Activated CD8-positive, alpha-beta memory T cell treated with anti-CD3 and anti-CD28 coated beads, Interleukin-2, amount 10 ng/mL, durations not matched to agents 7 days and 5 days (primary cell): ENCODE data around the gene ZC3H13. TPM values are rescaled to one million over a fixed set of nuclear protein-coding genes. Genes with fewer than 3 reads are reported as not detected.
A peak's percentile ranks its signal among the peaks of the same experiment; 100 is the strongest.

Experiments used
- ATAC-seq: fragments of 150-1000 bp; cut with Tn5 transposase; one replicate; pipeline ENCODE4 v1.10.0; 2021; ENCODE audit warnings: moderate library complexity
- CTCF ChIA-PET: fragments of 350-600 bp; sonication (Branson Sonifier 250); formaldehyde crosslinking; loops from one replicate; lab custom pipeline; 2021; ENCODE audit warnings: antibody characterized with exemption; lab: Charles Lee
- DNase-seq: peaks from one replicate; pipeline ENCODE4 v3.0.0-alpha.2; 2020
- H3K27ac Mint-ChIP-seq: one replicate; pipeline ENCODE4 v1.8.0; 2021; ENCODE audit warnings: mild to moderate bottlenecking, mixed read lengths
- H3K27me3 Mint-ChIP-seq: one replicate; pipeline ENCODE4 v1.8.0; 2021; ENCODE audit warnings: mixed read lengths
- H3K36me3 Mint-ChIP-seq: one replicate; pipeline ENCODE4 v1.8.0; 2021; ENCODE audit warnings: mild to moderate bottlenecking, mixed read lengths
- H3K4me1 Mint-ChIP-seq: one replicate; pipeline ENCODE4 v1.8.0; 2021; ENCODE audit warnings: mixed read lengths
- H3K4me3 Mint-ChIP-seq: one replicate; pipeline ENCODE4 v1.8.0; 2021; ENCODE audit warnings: mild to moderate bottlenecking, moderate library complexity, mixed read lengths
- H3K9me3 Mint-ChIP-seq: one replicate; pipeline ENCODE4 v1.8.0; 2022; ENCODE audit warnings: low read depth, mixed read lengths
- total RNA-seq, 2 experiments: library from RNA; stranded (reverse); gene quantifications; one replicate each; pipeline ENCODE4 v1.2.3, GENCODE V29; 2021

The ZC3H13 gene
- total RNA-seq = 10 to 100 TPM; 38.5 to 41.6 TPM

- Mint-ChIP-seq H3K4me3 (peak within 1 kb of the TSS; percentile 94), H3K27me3 (peaks cover 4% of the 10 kb centered on the region), H3K9me3 (no peaks in the 10 kb centered on the region), H3K4me1 (peaks cover 38% of the 10 kb centered on the region), H3K36me3 (peaks cover 5% of the 10 kb centered on the region), H3K27ac (peak within 1 kb of the TSS; percentile 99)
- ATAC-seq = peak; percentile 99
- CTCF ChIA-PET = interaction anchor here (0.8 to 1.3 kb wide), 2 partner anchors 109 to 243 kb away, joined by 3 read pairs; no protein-coding TSS in a partner anchor
- peak; percentile 98 for DNase-seq
Measured at GRCh38 chr13:46052319-46053161, at the start of gene ZC3H13. TSS of gene ZC3H13 (minus strand) at chr13:46052746. CDS start at chr13:46045507, 7,239 bp downstream.

- Mint-ChIP-seq H3K4me3 (no peak overlapping the region), H3K9me3 (no peaks in the 10 kb centered on the region), H3K27ac (no peak overlapping the region), H3K27me3 (peaks cover 4% of the 10 kb centered on the region), H3K4me1 (peaks cover 4% of the 10 kb centered on the region), H3K36me3 (no peaks in the 10 kb centered on the region)
- DNase-seq = no peak
- CTCF ChIA-PET = interaction anchor here (1.6 kb wide), 1 partner anchor 24 kb away, joined by 5 read pairs; no protein-coding TSS in a partner anchor
- no peak for ATAC-seq
Measured at GRCh38 chr13:46102255-46102605, 49.7 kb upstream of the ZC3H13 start.

GRCh38 chr13:46101484-46102254 lies 49.1 kb upstream of the ZC3H13 start:
- DNase-seq (no peak), ATAC-seq (no peak)
- Mint-ChIP-seq H3K27me3 (peaks cover 4% of the 10 kb centered on the region), H3K9me3 (no peaks in the 10 kb centered on the region), H3K4me3 (no peak overlapping the region), H3K27ac (no peak overlapping the region), H3K4me1 (no peaks in the 10 kb centered on the region), H3K36me3 (no peaks in the 10 kb centered on the region)
- CTCF ChIA-PET = no interaction called here

GRCh38 chr13:46101002-46101401 lies 48.5 kb upstream of the ZC3H13 start:
- Mint-ChIP-seq H3K36me3 (no peaks in the 10 kb centered on the region), H3K4me1 (no peaks in the 10 kb centered on the region), H3K9me3 (no peaks in the 10 kb centered on the region), H3K27ac (no peak overlapping the region), H3K27me3 (peaks cover 2% of the 10 kb centered on the region), H3K4me3 (no peak overlapping the region)
- ATAC-seq (no peak), DNase-seq (no peak)
- CTCF ChIA-PET = interaction anchor here (1.5 kb wide), 1 partner anchor 16 kb away, joined by 3 read pairs; no protein-coding TSS in a partner anchor

- CTCF ChIA-PET = interaction anchor here (1.5 kb wide), 1 partner anchor 15 kb away, joined by 3 read pairs; no protein-coding TSS in a partner anchor
- Mint-ChIP-seq H3K9me3 (no peaks in the 10 kb centered on the region), H3K4me3 (no peak overlapping the region), H3K4me1 (no peaks in the 10 kb centered on the region), H3K36me3 (no peaks in the 10 kb centered on the region), H3K27me3 (peaks cover 3% of the 10 kb centered on the region), H3K27ac (no peak overlapping the region)
- no peak for ATAC-seq
- DNase-seq = no peak
Measured at GRCh38 chr13:46100191-46100815, 47.8 kb upstream of the ZC3H13 start.

GRCh38 chr13:46097663-46098062 lies 45.1 kb upstream of the ZC3H13 start:
- Mint-ChIP-seq H3K27me3 (peaks cover 20% of the 10 kb centered on the region), H3K4me1 (no peaks in the 10 kb centered on the region), H3K4me3 (no peak overlapping the region), H3K27ac (no peak overlapping the region), H3K9me3 (no peaks in the 10 kb centered on the region), H3K36me3 (no peaks in the 10 kb centered on the region)
- DNase-seq (no peak), ATAC-seq (no peak)
- CTCF ChIA-PET = no interaction called here

- H3K4me1 Mint-ChIP-seq = no peaks in the 10 kb centered on the region
- CTCF ChIA-PET = no interaction called here
- DNase-seq = no peak
- no peak for ATAC-seq
- H3K27me3 Mint-ChIP-seq = peaks cover 24% of the 10 kb centered on the region
- H3K36me3 Mint-ChIP-seq = no peaks in the 10 kb centered on the region
- H3K9me3 Mint-ChIP-seq = no peaks in the 10 kb centered on the region
- no peak overlapping the region for H3K27ac Mint-ChIP-seq
- no peak overlapping the region for H3K4me3 Mint-ChIP-seq
Measured at GRCh38 chr13:46097015-46097414, 44.5 kb upstream of the ZC3H13 start.

- CTCF ChIA-PET = interaction anchor here (1.2 kb wide), 2 partner anchors 32 to 227 kb away, joined by 3 read pairs; no protein-coding TSS in a partner anchor
- H3K36me3 Mint-ChIP-seq = no peaks in the 10 kb centered on the region
- no peaks in the 10 kb centered on the region for H3K9me3 Mint-ChIP-seq
- ATAC-seq = no peak
- H3K4me1 Mint-ChIP-seq = no peaks in the 10 kb centered on the region
- no peak overlapping the region for H3K4me3 Mint-ChIP-seq
- H3K27me3 Mint-ChIP-seq = peaks cover 30% of the 10 kb centered on the region
- H3K27ac Mint-ChIP-seq = no peak overlapping the region
- no peak for DNase-seq
Measured at GRCh38 chr13:46094478-46094877, 41.9 kb upstream of the ZC3H13 start.

- H3K4me1 Mint-ChIP-seq = peaks cover 4% of the 10 kb centered on the region
- no peak for DNase-seq
- H3K36me3 Mint-ChIP-seq = no peaks in the 10 kb centered on the region
- H3K27ac Mint-ChIP-seq = no peak overlapping the region
- no peak for ATAC-seq
- no peaks in the 10 kb centered on the region for H3K9me3 Mint-ChIP-seq
- CTCF ChIA-PET = no interaction called here
- H3K4me3 Mint-ChIP-seq = no peak overlapping the region
- peaks cover 20% of the 10 kb centered on the region for H3K27me3 Mint-ChIP-seq
Measured at GRCh38 chr13:46088821-46089562, 36.4 kb upstream of the ZC3H13 start.

- CTCF ChIA-PET = no interaction called here
- peaks cover 4% of the 10 kb centered on the region for H3K4me1 Mint-ChIP-seq
- no peaks in the 10 kb centered on the region for H3K36me3 Mint-ChIP-seq
- H3K4me3 Mint-ChIP-seq = no peak overlapping the region
- DNase-seq (no peak), ATAC-seq (no peak)
- H3K27me3 Mint-ChIP-seq = peaks cover 10% of the 10 kb centered on the region
- no peak overlapping the region for H3K27ac Mint-ChIP-seq
- no peaks in the 10 kb centered on the region for H3K9me3 Mint-ChIP-seq
Measured at GRCh38 chr13:46087481-46087880, 34.9 kb upstream of the ZC3H13 start.

- Mint-ChIP-seq H3K9me3 (no peaks in the 10 kb centered on the region), H3K36me3 (no peaks in the 10 kb centered on the region), H3K4me3 (no peak overlapping the region), H3K4me1 (peaks cover 4% of the 10 kb centered on the region), H3K27me3 (peaks cover 5% of the 10 kb centered on the region), H3K27ac (no peak overlapping the region)
- CTCF ChIA-PET = no interaction called here
- ATAC-seq (no peak), DNase-seq (no peak)
Measured at GRCh38 chr13:46086985-46087384, 34.4 kb upstream of the ZC3H13 start.

- no peaks in the 10 kb centered on the region for H3K36me3 Mint-ChIP-seq
- peaks cover 5% of the 10 kb centered on the region for H3K27me3 Mint-ChIP-seq
- ATAC-seq (no peak), DNase-seq (no peak)
- H3K27ac Mint-ChIP-seq = no peak overlapping the region
- H3K9me3 Mint-ChIP-seq = no peaks in the 10 kb centered on the region
- no peak overlapping the region for H3K4me3 Mint-ChIP-seq
- CTCF ChIA-PET = no interaction called here
- H3K4me1 Mint-ChIP-seq = peaks cover 4% of the 10 kb centered on the region
Measured at GRCh38 chr13:46086421-46086922, 33.9 kb upstream of the ZC3H13 start.
